ENCODE data around the gene IL26. TPM values are rescaled to one million over a fixed set of nuclear protein-coding genes. Genes with fewer than 3 reads are reported as not detected.

Gene IL26
- total RNA-seq, 1 experiment from 2014 or later: not detected

DNA sequence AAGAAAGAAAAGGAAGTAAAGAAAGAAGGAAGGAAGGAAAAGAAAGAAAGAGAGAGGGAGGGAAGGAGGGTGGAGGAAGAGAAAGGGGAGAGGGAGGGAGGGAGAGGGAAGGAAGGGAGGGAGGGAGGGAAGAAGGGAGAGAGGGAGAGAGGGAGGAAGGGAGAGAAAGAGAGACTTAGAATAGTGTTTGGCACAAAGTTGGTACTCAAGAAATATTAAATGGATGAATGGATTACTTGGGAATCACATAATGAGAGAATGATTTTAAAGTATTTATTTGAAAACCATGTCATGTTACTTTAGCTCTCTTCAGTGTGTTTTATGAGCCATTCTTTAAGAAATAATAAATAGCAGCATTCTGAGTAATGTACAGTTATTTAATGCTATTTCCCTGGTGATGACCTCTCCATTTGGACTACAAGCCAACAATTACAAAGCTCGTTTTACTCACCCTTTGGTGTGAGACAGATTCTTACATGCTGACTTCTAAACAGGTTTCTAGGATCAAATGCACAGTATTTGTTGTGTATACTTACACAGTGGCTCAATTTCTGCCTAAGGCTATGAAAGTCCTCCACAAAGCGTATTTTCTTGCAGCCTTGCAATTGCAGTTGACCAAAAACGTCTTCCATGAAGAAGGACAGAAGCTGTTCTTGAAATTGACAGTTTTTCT, 861 bp downstream of the IL26 start:
- BruUV-seq (replicated peaks): no TSS peak
- Mint-ChIP-seq H3K9me3 (ENCODE audit: low read depth, unreplicated experiment) (no peaks in the 10 kb centered on the region), H3K4me3 (ENCODE audit: low read depth, unreplicated experiment) (no peak overlapping the region), H3K27me3 (ENCODE audit: unreplicated experiment) (peaks cover 28% of the 10 kb centered on the region), H3K4me1 (ENCODE audit: low read depth, unreplicated experiment) (no peaks in the 10 kb centered on the region), H3K36me3 (ENCODE audit: insufficient read depth, unreplicated experiment) (no peaks in the 10 kb centered on the region), H3K27ac (ENCODE audit: unreplicated experiment) (no peak overlapping the region)
- TF ChIP-seq, protein P1, sequence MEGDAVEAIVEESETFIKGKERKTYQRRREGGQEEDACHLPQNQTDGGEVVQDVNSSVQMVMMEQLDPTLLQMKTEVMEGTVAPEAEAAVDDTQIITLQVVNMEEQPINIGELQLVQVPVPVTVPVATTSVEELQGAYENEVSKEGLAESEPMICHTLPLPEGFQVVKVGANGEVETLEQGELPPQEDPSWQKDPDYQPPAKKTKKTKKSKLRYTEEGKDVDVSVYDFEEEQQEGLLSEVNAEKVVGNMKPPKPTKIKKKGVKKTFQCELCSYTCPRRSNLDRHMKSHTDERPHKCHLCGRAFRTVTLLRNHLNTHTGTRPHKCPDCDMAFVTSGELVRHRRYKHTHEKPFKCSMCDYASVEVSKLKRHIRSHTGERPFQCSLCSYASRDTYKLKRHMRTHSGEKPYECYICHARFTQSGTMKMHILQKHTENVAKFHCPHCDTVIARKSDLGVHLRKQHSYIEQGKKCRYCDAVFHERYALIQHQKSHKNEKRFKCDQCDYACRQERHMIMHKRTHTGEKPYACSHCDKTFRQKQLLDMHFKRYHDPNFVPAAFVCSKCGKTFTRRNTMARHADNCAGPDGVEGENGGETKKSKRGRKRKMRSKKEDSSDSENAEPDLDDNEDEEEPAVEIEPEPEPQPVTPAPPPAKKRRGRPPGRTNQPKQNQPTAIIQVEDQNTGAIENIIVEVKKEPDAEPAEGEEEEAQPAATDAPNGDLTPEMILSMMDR (IDR thresholded peaks at IDR 0.05; ENCODE audit: unreplicated experiment): no peak
- intact Hi-C loops (cut with micrococcal nuclease; ENCODE audit: unreplicated experiment): no loop called here
- CTCF ChIA-PET: no interaction called here
- no peak for DNase-seq

DNA sequence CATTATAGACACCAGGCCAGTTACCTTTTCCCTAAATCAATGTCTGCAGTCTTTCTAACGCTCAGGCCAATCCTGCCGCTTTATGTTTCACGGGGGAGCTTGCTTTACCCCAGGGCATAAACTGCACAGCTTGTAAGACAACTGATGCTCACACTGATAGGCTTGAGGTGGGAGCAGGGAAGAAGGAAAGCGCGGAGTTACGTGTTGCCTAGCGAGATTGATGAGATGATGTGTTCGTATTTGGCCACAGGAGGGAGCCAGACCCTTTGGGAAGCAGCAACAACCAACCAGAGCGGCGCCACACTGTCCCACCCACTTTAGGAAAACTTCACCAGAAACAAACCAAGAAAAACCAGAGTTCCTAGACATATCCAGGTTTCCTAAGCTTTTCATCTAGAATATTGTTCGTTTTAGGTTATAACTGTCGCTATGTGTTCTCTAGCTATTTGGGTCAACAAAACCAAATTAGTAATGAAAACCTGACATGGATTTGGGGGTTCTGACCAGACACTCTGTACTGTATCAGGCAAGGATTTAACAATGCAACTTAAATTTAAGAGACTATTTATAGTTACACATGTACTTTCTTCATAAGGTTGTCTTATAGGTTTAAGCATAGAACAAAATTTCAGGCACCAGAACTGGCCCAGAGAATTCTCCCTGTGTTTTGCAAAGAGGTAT, 2.4 kb downstream of the IL26 start:
- intact Hi-C loops (cut with micrococcal nuclease; ENCODE audit: unreplicated experiment): loop anchor here (1.0 kb wide), 1 partner anchor 94 kb away; no protein-coding TSS in a partner anchor
- BruUV-seq (replicated peaks): no TSS peak
- DNase-seq: peak; percentile 82
- TF ChIP-seq, protein P1 (IDR thresholded peaks at IDR 0.05; ENCODE audit: unreplicated experiment): peak; percentile 83
- no peaks in the 10 kb centered on the region for H3K36me3 Mint-ChIP-seq (ENCODE audit: insufficient read depth, unreplicated experiment)
- H3K4me3 Mint-ChIP-seq (ENCODE audit: low read depth, unreplicated experiment): no peak overlapping the region
- H3K27ac Mint-ChIP-seq (ENCODE audit: unreplicated experiment): no peak overlapping the region
- peaks cover 30% of the 10 kb centered on the region for H3K27me3 Mint-ChIP-seq (ENCODE audit: unreplicated experiment)
- CTCF ChIA-PET: interaction anchor here (0.8 to 1.3 kb wide), 4 partner anchors 13 to 183 kb away, joined by 3 to 7 read pairs (median 5); no protein-coding TSS in a partner anchor
- no peaks in the 10 kb centered on the region for H3K4me1 Mint-ChIP-seq (ENCODE audit: low read depth, unreplicated experiment)
- no peaks in the 10 kb centered on the region for H3K9me3 Mint-ChIP-seq (ENCODE audit: low read depth, unreplicated experiment)

DNA sequence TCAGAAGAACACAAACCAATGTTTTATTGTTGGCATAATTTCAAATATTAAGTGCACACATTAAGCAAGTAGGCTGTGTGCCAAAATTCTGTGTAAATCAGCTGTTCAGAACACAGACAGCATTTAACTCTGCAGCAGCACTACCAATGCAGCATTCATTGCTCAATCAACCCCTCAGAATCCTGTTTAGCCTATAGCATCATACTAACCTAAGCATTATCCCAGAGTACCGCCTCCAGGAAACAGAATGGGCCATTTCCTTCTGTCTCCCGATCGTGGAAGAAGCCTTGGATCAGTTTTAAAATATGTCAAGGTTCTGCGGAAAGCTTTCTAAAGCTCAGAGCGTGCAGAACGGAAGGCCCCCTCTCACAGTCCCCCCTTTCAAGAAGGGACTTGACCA, 3.3 kb downstream of the IL26 start:
- BruUV-seq (replicated peaks): no TSS peak
- Mint-ChIP-seq H3K4me1 (ENCODE audit: low read depth, unreplicated experiment) (no peaks in the 10 kb centered on the region), H3K27ac (ENCODE audit: unreplicated experiment) (no peak overlapping the region), H3K9me3 (ENCODE audit: low read depth, unreplicated experiment) (no peaks in the 10 kb centered on the region), H3K36me3 (ENCODE audit: insufficient read depth, unreplicated experiment) (no peaks in the 10 kb centered on the region), H3K27me3 (ENCODE audit: unreplicated experiment) (peaks cover 36% of the 10 kb centered on the region), H3K4me3 (ENCODE audit: low read depth, unreplicated experiment) (no peak overlapping the region)
- CTCF ChIA-PET: interaction anchor here (1.3 kb wide), 1 partner anchor 95 kb away, joined by 6 read pairs; no protein-coding TSS in a partner anchor
- DNase-seq: no peak
- intact Hi-C loops (cut with micrococcal nuclease; ENCODE audit: unreplicated experiment): no loop called here
- TF ChIP-seq, protein P1 (IDR thresholded peaks at IDR 0.05; ENCODE audit: unreplicated experiment): no peak

DNA sequence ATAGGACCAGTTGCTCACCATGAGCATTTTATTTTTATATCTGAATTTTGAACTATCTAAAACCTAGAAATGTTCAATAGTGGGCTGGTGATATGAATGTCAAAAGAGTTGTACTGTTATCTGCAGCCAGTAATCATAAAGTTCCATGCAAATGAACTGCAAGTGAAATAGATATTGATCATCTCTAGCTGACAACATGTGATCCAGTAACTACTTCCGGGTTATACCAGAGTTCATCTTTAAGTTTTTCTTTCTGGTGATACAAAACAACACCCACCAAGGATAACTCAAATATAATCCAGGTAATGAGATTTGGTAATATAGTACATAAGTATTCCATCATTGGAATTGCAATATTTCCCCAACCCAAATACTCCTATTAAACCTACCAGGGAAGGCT, 4.1 kb downstream of the IL26 start:
- CTCF ChIA-PET: no interaction called here
- intact Hi-C loops (cut with micrococcal nuclease; ENCODE audit: unreplicated experiment): no loop called here

More for the DNA sequence above, 4.1 kb downstream of the IL26 start:
- no peak overlapping the region for H3K4me3 Mint-ChIP-seq (ENCODE audit: low read depth, unreplicated experiment)
- H3K27me3 Mint-ChIP-seq (ENCODE audit: unreplicated experiment): peaks cover 27% of the 10 kb centered on the region
- TF ChIP-seq, protein P1 (IDR thresholded peaks at IDR 0.05; ENCODE audit: unreplicated experiment): no peak
- DNase-seq: no peak
- BruUV-seq (replicated peaks): no TSS peak
- no peaks in the 10 kb centered on the region for H3K36me3 Mint-ChIP-seq (ENCODE audit: insufficient read depth, unreplicated experiment)
- H3K27ac Mint-ChIP-seq (ENCODE audit: unreplicated experiment): no peak overlapping the region
- no peaks in the 10 kb centered on the region for H3K4me1 Mint-ChIP-seq (ENCODE audit: low read depth, unreplicated experiment)
- H3K9me3 Mint-ChIP-seq (ENCODE audit: low read depth, unreplicated experiment): no peaks in the 10 kb centered on the region
